GM21723 (cell line): ENCODE results near the gene IQCB1.
"Not testable (repeated sequence)": the region's sequence is repeated elsewhere in the genome, so short reads cannot be mapped to it uniquely, and the experiment has no call there.

ENCODE experiments used
- ATAC-seq: cut with Tn5 transposase; IDR thresholded peaks from one replicate; pipeline ENCODE4 v1.9.1; 2021; ENCODE audit warnings: mild to moderate bottlenecking, moderate library complexity; ENCODE audit not compliant: unreplicated experiment

IQCB1 gene

DNA sequence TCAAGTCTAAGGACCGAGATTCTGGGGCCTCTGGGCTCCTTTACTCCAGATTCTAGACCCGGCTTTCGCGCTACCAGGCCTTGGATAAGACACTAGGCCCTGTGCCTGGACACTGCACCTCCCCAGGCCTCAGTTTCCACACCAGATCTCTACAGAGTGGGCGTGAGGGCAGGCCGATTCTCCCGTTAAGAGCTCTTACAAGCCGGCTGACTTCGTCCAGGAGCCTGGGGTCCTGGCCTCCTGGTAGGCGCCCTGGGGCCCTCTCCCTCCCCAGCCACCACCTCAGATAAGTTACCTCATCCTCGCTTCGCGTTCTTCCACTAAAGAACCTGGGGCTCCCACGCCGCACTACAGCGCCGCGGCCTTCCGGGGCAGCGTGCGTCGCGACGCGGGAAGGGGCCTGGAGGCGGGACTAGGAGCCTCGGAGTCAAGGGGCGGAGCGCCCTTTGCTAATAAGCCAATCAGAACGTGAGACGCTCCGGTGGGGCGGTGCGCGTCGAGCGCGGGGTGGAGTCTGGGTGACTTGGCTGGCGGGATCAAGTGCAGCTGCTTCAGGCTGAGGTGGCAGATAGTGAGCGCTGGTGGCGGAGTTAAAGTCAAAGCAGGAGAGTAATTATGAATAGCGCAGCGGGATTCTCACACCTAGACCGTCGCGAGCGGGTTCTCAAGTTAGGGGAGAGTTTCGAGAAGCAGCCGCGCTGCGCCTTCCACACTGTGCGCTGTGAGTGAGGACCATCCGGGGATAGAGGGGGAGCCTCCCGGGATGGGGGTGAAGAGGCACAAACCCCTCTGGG is at the start of gene IQCB1, which contains the start of gene EAF2:
TSS of gene IQCB1 (minus strand) at position 390 of the 794 bp plus-strand sequence. CDS start 6,100 bp downstream, outside the sequence.
TSS of gene EAF2 (plus strand) at position 539 of the 794 bp plus-strand sequence. CDS start at position 616, 77 bp downstream.
- ATAC-seq: peak; percentile 98

DNA sequence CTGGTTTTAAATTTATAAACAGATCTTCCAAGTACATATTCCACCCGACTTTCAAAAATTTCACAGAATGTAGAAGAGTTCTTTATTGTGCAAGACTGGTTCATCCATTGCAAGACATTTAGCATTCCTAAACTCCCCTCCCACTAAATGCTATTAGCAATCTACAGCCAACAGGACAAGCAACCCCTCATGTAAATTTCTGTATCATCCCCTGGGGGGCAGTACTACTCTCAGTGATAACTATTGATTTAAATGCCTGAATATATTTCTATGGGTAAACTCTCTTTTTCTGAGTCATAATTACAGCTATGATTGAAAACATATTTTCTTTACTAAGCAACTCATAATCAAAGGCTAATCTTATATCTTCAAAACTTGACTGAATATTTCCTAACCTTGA is 48.6 kb upstream of the IQCB1 start:
- ATAC-seq: no peak

GRCh38 chr3:121878411-121878810 is 43.6 kb upstream of the IQCB1 start:
- no peak for ATAC-seq

- ATAC-seq: no peak
Observed at GRCh38 chr3:121871430-121871829, 36.6 kb upstream of the IQCB1 start.

DNA sequence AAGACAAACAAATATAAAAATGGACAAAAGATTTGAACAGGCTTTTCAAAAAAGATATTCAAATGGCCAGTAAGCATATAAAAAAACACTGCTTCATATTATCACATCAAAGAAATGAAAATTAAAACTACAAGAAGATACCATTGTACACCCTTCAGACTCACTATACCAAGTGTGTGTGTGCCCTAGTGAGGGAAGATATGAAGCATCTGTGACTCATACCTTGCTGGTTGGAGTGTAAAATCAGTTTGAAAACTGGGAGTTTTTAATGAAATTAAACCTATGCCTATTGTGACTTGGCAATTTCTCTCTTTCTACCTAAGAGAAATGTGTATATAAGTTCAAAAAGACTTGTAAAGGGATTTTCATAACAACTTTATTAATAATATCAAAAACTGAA is 35.9 kb upstream of the IQCB1 start:
- no peak for ATAC-seq

DNA sequence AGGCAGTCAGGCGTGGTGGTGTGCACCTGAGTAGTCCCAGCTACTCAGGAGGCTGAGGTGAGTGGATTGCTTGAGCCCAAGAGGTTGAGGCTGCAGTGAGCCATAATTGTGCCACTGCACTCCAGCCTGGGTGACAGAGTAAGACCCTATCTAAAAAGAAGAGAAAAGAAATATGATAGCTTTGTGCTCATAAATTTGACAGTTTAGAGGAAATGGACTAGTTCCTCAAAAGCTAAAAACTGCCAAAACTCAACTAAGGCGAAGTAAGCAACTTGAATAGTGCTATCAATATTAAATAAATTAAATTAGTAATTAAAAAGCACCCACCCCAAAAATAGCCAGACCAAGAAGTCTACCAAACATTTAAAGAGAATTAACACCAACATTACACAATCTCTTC is 34.9 kb upstream of the IQCB1 start:
- ATAC-seq: no peak

- no peak for ATAC-seq
Observed at GRCh38 chr3:121863801-121864200, 28.9 kb upstream of the IQCB1 start.

- ATAC-seq: not testable (repeated sequence)
Observed at GRCh38 chr3:121863247-121863646, 28.4 kb upstream of the IQCB1 start.

DNA sequence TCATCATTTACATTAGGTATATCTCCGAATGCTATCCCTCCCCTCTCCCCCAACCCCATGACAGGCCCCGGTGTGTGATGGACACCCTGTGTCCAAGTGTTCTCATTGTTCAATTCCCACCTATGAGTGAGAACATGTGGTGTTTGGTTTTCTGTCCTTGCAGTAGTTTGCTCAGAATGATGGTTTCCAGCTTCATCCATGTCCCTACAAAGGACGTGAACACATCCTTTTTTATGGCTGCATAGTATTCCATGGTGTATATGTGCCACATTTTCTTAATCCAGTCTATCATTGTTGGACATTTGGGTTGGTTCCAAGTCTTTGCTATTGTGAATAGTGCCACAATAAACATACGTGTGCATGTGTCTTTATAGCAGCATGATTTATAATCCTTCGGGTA is 22.9 kb upstream of the IQCB1 start:
- ATAC-seq: not testable (repeated sequence)

GRCh38 chr3:121855555-121855954 is 20.7 kb upstream of the IQCB1 start:
- ATAC-seq: no peak

DNA sequence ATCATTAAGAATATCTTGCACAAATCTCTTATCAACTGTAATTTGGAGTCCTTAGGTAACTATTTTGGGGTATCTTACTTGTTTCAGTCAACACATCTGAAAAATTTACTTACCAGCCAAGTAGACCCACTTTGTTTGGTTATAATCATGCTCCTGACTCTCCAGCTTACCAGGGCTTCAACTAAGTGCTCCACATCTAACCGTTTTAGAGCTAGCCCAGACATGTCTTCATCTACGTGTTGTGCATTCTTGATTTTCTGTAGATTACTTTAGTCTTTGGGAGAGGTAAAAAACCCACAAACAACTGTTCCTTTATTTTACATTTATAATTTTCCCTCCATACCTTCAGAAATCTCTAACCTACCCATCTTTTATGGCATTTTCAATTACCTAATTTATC is 17.4 kb upstream of the IQCB1 start:
- ATAC-seq: no peak

DNA sequence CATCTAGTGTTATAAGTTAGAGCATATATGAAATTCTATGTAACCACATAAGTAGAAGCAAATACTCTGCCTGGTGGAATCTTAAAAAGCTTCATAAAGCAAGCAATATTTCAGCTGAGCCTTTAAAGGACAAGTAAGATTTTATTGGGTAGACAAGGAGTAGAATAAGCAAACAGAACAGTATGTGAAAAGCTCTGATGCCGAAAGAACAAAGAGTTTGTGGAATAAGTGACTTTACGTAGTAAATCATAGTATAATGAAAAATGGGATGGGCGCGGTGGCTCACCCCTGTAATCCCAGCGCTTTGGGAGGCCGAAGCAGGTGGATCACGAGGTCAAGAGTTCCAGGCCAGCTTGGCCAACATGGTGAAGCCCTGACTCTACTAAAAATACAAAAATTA is 10.0 kb upstream of the IQCB1 start:
- ATAC-seq: no peak

DNA sequence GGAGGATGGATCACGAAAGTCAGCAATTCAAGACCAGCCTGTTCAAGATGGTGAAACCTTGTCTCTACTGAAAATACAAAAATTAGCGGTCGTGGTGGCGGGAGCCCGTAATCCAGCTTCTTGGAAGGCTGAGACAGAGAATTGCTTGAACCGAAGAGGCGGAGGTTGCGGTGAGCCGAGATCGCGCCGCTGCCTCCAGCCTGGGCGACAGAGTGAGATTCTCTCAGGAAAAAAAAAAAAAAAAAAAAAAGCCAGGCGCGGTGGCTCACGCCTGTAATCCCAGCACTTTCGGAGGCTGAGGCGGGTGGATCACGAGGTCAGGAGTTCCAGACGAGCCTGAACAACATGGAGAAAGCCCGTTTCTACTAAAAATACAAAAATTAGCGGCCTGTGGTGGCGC is 5.1 kb upstream of the IQCB1 start:
- no peak for ATAC-seq

GRCh38 chr3:121836481-121836880 is 1.6 kb upstream of the IQCB1 start:
- no peak for ATAC-seq

DNA sequence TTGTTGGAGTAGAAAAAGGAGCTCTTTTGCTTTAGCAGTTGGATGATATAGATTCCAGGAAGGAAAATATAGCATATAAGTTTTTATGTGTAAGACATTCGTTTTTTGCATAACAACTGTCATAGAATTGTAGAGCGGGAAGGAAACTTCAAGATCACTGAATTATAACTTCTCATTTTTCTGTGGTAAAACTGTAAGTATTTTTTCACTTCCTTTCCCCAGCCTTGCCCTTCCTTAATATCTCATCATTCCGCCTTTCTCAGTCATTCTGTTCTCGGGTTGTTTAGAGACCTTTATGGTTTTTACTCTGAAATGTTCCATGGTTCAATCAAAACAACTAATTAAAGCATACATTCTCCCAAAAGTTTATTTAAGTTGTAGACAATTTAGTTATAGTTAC is 1.2 kb upstream of the IQCB1 start:
- ATAC-seq: no peak

DNA sequence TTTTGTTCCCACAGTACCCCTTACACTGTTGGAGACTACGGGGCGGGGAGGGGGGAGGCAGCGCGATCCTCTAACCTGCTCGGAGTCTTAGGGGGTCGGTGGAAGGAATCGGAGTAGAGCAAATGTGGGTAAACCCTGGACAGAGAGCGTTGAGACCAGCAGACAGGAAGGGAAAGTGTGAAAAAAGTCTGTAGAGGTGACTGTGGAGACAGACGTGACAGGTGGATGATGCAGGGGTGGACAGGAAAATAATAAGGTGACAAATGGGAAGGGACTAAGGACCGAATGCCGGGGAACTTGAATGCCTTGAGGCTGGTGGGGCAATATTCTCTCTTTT is 573 bp upstream of the IQCB1 start:
- peak; percentile 29 for ATAC-seq

GRCh38 chr3:121834157-121834670 is 646 bp downstream of the IQCB1 start:
- no peak for ATAC-seq

DNA sequence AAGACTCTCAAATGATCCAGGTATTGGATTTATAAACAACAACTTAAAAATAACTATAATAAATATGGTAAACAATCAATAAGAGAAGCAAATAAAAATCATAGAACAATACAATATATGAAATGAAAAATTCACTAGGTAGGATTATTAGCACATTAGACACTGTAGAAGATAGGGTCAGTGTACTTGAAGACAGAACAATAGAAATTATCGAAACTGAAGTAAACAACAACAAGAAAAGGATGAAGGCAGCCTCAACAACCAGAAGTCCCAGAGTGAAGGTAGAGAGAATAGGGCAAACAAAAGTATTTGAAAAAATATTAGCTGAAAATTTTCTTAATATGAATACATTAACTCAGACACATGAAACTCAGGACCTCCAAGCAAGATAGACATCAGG is 11.9 kb downstream of the IQCB1 start:
- no peak for ATAC-seq

- no peak for ATAC-seq
Observed at GRCh38 chr3:121821421-121822199, 13.2 kb downstream of the IQCB1 start.

DNA sequence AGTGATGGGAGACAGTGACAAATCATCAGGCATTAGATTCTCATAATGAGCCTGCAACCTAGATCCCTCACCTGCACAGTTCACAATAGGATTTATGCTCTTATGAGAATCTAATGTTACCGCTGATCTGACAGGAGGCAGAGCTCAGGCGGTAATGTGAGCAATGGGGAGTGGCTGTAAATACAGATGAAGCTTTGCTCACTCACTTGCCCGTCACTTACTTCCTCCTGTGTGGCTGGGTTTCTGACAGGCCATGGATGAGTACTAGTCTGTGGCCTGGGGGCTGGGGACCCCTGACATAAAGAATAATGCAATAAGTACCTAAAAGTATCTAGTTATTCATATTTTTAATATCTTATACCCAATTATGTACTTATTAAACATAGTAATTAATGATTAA is 15.6 kb downstream of the IQCB1 start:
- no peak for ATAC-seq

- no peak for ATAC-seq
Observed at GRCh38 chr3:121818578-121818977, 16.3 kb downstream of the IQCB1 start.

GRCh38 chr3:121817753-121818152 is 17.1 kb downstream of the IQCB1 start:
- ATAC-seq: no peak
